HG03460 (cell line): ENCODE results near the gene MSL1.

Source experiments
- ATAC-seq: cut with Tn5 transposase; IDR thresholded peaks from one replicate; pipeline ENCODE4 v1.9.1; 2021; ENCODE audit not compliant: unreplicated experiment

The MSL1 gene

GRCh38 chr17:40121181-40122135, at the start of gene MSL1:
TSS of gene MSL1 (plus strand) at chr17:40121971. CDS start at chr17:40122613, 642 bp downstream.
- peak; percentile 60 for ATAC-seq

GRCh38 chr17:40072040-40072734, 49.6 kb upstream of the MSL1 start:
- ATAC-seq: no peak

DNA sequence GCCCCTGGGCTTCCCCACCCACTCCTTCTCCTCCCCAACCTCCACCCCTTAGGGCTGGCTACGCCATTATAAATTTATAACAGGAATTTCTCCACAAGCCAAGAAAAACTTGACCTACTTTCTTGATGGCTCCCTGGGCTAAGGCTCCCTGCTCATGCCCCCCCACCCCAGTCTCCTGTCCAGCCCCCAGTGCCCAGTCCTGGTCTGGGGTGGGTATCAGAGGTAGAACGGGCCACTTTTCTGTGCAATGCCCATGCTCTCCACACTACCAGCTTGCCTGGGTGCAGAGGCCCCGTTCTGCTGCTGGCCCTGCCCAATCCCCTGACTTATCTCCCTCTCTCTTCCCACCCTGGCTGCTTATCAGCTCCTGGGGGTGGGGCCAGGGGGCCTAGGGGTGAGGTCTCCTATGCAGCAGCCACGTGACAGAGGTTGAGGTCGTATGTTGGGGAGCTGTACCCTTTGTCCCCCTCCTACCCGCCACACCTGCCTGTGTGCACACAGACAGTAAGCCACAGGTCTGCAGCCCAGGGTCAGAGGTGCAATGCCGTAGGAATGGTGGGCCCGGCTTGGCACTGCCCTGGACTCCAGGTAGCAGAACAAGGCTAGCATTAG, 48.9 kb upstream of the MSL1 start:
- no peak for ATAC-seq

GRCh38 chr17:40073454-40074174, 48.2 kb upstream of the MSL1 start:
- no peak for ATAC-seq

DNA sequence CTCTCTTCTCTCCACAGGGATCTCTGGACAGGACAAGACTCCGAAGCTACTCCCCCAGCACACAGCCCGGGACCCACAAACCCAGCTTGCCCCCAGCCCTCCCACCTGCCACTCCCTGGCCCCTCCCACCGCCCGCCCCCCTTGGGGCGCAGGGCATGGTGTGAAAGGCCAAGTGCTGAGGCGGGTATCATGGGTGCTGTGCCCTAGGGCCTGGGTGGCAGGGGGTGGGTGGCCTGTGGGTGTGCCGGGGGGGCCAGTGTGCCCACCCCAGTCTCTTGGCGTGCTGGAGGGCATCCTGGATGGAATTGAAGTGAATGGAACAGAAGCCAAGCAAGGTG, 47.6 kb upstream of the MSL1 start:
- ATAC-seq: no peak

- ATAC-seq: no peak
Observed at GRCh38 chr17:40074871-40075200, 46.9 kb upstream of the MSL1 start.

DNA sequence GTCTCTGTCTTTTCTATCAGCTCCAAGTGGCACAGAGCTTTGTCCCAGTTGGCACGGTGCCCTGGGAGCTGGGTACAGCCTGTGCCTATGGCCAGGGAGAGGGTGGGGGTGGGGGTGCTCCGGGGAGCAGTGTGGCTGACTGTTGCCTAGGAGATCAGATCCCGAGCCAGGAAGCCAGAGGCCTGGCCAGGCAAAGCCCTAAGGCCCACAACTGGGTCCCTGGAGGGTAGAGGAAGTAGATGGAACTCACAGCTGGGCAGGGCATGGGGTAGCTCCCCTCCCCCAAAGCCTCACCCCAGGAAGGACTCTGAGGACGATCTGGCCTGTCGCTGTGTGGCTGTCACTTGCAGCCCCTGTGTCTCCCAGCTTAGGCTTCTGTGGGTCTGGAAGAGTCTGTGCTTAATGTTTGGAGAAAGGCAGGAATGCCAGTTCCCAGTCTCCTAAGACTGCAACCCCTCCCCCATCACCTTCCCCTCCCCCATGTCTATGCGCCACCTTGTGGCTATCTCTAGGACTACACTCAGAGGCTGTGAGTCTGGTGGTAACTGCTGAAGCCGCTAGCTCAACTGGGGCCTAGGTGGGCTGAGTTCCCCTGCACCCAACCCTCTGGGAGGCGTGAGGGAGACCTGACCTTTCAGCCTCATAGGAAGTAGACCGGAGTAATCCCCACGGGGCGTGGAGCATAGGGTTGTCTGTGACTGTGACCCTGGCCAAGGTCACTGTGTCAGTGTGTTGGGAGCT, 46.4 kb upstream of the MSL1 start:
- ATAC-seq: no peak

DNA sequence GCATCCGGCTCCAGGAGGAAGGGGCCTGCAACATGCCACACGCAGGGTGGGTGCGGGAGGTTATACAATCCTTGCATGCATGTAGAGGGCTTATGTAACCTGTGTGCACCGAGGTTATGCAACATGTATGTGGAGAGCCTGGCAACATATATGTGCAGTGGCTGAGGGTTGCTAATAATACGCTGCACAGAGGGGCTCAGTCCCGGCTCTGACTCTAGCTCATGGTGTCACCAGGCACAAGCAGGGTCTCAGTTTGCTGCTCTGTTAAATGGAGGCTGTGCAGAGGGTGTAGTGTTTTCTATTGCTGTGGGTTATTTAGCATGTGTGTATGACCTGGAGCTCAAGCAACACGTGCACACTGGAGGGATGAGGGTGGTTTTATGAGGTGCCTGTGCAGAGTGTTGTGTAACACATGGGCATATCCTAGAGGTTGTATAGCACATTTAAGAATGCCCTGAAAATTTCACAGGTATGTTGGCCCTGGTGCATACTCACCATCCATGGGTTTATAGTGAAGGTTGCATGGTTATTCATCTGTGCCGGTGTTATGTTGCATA, 45.8 kb upstream of the MSL1 start:
- no peak for ATAC-seq

GRCh38 chr17:40076591-40076990, 45.2 kb upstream of the MSL1 start:
- no peak for ATAC-seq

DNA sequence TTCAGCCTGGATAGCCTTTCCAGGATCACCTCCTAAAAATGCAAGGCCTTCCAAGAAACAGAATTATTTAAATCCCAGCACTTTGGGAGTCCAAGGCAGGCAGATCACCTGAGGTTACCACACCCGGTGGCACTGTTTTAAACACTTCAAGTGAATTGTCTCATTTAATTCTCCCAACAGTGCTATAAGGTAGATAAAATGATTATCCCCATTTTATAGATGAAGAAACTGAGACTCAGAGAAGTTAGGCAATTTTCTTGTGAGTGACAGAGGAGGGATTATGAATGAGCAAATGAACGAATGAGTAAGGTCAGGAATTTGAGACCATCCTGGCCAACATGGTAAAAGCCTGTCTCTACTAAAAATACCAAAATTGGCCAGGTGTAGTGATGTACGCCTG, 42.2 kb upstream of the MSL1 start:
- ATAC-seq: no peak

DNA sequence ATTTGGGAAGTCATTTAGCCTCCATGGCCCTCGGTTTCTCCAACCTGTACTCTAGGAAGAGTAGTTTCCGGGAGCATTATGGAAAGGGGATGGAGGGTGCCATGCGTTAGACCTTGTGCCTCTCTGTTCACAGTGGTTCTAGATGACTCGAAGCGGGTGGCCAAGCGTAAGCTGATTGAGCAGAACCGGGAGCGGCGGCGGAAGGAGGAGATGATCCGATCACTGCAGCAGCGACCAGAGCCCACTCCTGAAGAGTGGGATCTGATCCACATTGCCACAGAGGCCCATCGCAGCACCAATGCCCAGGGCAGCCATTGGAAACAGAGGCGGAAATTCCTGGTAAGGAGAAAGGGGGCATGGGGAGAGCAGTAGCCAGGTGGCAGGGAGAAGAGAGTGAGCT, 37.3 kb upstream of the MSL1 start:
- no peak for ATAC-seq

- no peak for ATAC-seq
Observed at GRCh38 chr17:40086150-40087044, 35.4 kb upstream of the MSL1 start.

GRCh38 chr17:40087049-40087794, 34.5 kb upstream of the MSL1 start:
- ATAC-seq: no peak

- no peak for ATAC-seq
Observed at GRCh38 chr17:40087903-40088718, 33.7 kb upstream of the MSL1 start.

GRCh38 chr17:40089077-40089895, 32.5 kb upstream of the MSL1 start:
- ATAC-seq: no peak

GRCh38 chr17:40090237-40091119, 31.3 kb upstream of the MSL1 start:
- no peak for ATAC-seq
